GM19372 (cell line): ENCODE results near the gene ATP1A3.

ENCODE experiments used
- ATAC-seq: cut with Tn5 transposase; IDR thresholded peaks from one replicate; pipeline ENCODE4 v1.9.1; 2021; ENCODE audit warnings: mild to moderate bottlenecking, low read depth, moderate library complexity; ENCODE audit not compliant: unreplicated experiment

ATP1A3 gene

DNA sequence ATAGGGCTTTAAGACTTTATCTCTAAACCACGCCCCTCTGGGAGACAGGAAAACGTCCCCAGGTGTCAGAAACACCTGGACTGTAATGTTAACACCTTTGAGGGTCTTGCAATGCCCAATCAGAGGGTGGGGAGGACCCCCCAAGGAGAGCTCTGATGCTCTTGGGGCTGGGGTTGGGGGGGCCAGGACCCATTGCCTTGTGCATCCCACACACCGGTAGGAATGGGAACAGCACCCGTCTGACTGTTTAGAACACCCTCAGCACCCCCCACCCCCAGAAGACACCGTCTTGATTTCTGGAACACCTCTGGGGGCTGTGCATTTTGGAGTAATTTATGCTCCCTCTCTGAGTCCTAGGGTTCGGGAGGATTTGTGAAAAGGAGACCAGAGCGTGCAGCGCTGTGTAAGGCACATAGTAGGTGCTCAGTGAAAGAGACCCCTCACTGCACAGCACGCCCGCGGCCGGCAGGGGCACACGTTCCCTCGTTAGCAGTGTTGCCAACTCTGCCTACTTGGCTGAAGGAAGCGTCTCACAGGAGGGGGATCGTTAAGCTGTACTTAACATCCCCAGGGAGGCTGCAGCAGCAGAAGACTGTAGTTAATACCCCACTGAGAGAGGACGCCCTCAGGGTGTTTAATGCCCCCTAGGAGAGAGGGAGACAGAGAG lies 63.0 kb downstream of the ATP1A3 start:
- ATAC-seq, result no peak

DNA sequence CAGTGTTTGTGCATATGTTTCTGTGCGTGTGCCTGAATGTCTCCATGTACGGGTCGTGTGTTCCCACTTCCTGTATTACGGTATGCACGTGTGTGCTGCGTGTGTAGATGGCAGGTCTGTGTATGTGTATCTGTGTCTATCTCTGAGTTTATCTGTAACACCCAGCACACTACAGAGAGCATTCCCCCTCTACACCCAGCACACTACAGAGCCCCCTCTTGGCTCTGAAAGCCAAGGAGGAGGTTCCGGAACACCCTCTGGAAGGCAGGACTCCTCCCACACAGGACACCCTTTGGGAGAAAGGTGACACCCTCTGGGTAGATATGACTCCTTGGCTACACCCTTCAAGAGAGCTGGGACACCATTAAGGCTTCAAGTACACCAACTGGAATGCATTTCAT lies 63.7 kb downstream of the ATP1A3 start:
- no peak for ATAC-seq

DNA sequence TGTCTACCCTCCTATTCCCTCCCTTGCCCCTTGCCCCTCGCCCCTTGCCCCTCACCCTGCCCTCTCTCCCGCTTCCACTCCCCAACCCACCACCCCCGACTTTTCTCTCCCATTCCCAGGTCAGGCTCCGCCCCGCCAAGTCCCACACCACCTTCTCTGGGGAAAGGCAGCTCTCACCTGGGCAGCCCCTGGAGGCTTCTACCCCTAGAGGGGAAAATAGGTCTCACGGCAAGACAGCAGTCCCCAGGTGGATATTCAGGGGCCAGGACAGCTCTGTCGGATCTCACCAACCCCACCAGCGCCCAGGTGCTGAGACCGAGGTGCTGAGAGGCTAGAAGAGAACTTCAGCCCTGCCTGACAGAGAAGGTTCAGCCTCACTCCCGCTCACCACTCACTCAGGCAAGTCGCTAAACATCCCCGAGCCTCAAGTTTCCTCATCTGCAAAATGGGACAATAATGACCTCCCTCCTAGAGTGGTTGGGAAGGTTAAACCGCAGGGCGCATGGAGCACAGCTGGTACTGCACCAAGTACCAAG lies 64.4 kb downstream of the ATP1A3 start:
- ATAC-seq, result no peak

DNA sequence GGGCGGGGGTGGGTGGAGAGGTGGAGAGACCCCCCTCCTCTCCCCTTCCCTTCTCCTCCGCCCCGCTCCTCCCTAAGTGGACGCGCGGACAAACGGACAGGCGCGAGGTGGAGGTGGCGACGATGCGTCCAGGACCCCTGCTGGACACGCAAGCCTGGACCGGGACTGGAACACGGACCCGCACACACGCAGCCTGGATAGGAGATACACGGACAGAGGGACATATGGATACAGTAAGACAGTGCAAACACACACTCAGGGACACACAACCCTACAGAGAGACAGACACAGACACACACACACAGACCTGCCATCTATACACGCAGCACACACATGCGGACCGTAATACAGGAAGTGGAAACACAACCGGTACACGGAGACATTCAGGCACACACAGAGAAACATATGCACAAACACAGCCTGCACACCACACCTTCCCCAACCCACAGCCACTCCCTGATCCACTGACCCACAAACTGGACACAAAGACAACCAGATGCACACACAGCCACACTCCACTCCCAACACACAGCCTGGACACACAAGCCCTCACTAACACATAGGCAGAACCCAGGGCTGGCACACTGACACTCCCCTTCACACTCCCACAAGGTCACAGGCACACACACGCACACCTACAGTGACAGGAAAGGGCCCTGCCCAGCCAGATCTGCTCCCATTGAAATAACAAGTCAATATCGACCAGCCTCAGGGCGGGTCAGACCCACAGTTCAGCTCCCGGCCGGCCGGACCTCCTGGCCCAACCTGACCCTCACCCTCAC lies 65.1 kb downstream of the ATP1A3 start:
- no peak for ATAC-seq

DNA sequence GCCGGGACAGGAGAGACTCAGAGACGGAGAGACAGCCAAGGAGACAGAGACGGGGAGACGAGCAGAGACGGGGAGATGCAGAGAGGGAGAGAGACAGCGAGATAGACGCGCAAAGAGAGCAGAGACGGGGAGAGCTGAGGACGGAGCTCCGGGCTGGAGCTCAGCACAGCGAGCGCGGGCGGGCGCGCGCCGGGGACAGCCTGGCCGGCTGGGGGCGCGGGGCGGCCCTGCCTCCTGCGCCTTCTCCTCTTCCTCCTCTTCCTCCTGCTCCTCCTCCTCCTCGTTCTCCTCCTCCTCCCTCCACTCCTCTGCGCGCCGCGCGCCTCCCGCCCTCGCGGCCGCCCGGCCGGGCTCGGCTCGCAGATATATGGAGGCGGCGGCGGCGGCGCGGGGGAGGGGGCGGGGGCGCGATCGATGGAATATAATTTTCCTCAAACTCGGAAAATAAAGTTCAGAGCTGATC lies 65.8 kb downstream of the ATP1A3 start, which contains the start of gene ERFL:
Gene ERFL (minus strand): TSS at position 229 of the 463 bp plus-strand sequence. CDS start 15,530 bp downstream, outside the sequence.
- no peak for ATAC-seq

DNA sequence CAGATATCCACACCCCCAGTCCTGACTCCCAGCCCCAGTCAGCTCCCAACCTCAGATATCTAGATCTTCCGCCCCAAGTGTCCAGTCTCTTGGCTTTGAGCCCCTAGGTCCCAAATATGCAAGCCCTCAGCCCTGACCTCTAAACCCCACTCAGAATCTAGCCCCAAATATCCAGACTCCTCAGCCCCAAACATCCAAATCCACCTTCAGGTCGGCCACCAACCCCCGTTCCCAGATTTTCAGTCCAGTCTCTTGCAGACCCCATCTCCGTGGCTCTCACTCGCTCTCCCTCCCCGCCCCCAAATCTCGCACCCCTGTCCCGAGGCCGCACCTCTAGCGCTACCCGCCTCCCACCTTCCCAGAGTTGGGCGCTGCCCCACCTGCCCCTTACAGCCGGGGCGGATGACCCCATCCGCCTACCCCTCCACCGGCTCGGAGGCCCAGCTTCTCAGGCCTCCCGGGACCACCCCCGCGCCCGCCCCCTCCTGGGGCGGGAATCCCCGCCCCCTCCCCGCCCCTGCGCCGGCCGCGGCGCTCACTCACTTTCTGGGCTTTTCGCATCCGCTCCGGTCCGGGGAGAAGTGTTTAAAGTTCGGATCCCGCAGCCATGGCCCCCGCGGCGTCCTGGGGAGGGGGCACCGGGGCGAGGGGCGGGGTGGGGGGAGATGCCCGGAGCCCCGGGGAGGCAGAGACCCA lies 66.4 kb downstream of the ATP1A3 start:
- no peak for ATAC-seq

DNA sequence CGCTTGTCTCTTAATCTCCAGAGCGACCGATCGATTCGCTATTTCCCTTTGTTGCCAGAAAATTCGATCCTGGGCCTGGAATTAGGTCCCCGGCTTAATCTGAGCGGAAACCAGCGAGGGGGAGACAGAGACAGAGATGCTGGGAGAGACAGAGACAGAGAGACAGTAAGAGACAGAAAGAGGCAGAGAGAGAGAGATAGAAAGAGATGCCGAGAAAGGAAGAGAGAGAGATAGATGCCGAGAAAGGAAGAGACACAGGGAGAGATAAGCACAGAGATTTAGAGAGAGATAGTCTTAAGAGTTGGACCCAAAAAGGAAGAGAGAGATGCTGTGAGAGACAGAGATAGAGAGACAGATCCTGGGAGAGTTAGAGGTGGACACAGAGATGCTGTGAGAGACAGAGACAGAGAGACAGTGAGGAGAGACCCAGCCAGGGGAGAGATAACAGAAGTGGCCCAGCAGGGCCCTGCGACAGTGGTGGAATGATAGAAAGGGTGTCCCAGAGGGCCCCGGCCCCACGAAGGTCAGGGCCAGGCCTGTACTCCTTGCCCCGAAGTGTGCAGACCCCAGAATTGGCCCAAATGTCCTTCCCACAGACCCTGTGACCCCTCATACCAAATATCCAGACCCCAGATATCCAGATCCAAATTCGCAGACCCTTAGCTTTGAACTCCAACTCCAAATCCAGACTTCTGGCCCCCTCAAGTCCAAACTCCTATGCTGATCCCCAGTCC lies 67.1 kb downstream of the ATP1A3 start:
- ATAC-seq, result no peak

DNA sequence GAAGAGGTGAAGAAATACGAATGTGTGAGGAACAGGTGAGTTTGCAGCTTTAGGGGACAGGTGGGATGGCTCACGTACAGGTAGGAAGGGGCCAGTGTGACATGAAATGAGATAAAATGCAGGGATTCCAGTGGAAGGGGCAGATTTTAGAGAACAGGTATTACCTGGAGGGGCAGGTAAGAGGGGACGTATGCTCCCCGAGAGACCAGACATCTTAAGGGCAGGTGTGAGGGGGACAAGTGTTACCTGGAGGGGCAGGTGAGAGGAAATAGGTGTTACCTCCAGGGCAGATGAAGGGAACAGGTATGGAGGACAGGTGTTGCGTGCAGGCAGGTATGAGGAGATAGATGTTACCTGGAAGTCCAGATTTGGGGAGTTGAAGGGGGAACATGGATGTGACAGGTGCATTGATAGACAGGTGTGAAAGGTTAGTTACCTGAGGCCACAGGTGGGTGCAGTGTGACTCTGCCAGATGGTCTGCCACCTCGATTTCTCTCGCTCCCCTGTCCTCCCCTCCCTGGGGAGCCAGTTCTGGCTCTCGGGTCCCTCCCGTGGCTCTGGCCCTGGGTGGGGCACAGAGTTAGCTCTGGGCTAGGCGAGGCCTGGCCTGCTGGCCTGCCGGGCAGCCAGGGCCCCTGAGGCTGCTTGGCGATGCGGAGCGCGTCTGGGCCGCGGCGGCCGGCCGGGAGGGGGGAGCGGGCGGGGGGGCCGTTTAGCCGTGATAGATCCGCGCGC lies 67.8 kb downstream of the ATP1A3 start:
- ATAC-seq, result no peak

DNA sequence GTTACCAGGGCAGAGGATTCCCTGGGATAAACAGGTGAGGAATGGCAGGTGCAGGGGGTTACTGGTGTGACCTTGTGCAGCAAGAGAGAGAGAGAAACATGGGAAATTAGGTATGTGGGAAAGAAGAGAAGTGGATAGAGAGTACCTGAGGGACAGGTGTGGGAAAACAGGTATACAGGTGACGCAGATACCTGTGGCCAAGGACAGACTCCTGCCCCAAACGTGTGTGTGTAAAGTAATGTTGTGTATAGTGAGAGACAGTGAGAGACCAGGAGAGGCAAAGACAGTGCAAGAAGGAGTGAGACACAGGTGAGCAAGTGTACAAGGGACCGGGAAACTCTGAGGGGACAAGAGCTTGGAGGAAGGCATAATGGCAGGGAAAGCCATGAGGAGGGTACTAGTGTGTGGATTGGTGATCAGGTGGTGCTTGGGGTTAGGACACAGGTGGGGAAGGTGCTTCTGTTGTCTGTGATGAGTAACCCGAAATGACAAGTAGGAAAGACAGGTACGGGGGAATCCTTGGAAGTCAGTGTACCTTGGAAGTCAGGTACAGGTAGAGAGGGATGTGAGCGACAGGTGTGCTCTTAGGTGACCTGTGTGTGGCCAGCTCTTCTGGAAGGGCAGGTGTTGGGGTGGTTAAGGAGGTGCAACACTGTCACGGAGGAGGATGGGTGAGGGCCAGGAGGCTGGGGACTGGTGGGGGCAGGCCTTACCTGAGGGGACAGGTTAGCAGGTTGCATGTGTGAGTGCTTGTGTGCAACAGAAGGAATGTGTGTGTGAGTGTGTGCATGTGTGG lies 68.6 kb downstream of the ATP1A3 start:
- ATAC-seq, result no peak

DNA sequence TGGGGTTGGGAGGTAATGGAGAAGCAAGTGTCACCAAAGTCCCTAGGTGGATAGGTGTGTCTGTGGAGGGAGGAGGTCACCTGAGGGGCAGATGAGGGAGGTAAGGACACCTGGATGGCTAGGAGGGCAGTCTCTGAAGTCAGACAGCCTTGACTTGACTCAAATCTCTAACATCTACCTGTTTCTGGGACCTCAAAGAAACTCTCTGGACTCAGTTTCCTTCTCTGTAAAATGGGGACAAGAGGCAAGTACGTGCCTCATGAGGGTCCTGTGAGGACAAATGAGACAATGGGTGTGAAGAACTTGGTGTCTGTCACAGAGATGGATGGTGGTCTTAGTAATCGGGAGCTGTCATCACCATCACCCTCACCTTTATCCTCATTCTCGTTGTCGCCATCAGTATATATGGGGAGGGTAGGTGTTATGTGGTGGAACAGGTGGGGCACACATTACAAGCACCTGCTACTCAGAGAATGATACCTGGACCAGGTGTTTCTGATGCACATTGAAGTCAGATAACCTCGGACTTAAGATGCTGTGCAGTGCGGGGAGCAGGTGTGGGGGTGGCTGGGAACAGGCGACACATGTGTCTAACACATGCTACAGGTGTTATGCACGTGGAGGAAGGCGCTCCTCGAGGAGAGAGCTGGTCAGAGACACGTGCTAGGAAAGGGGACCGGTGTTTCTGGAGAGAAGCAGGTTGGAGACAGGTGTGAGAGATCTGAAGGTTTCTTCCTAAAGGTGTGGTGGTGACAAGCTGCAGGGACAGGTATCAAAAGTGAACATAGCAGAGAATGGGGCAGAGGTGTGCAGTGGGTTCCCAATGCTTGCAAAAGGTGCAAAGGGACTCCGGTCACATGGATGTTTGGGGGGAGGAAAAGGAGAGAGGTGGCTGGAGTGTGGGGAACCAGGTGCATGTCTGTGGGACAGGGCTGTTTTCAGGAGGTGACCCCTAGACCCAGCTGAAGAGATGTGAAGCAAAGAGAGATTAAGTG lies 69.6 kb downstream of the ATP1A3 start:
- no peak for ATAC-seq

DNA sequence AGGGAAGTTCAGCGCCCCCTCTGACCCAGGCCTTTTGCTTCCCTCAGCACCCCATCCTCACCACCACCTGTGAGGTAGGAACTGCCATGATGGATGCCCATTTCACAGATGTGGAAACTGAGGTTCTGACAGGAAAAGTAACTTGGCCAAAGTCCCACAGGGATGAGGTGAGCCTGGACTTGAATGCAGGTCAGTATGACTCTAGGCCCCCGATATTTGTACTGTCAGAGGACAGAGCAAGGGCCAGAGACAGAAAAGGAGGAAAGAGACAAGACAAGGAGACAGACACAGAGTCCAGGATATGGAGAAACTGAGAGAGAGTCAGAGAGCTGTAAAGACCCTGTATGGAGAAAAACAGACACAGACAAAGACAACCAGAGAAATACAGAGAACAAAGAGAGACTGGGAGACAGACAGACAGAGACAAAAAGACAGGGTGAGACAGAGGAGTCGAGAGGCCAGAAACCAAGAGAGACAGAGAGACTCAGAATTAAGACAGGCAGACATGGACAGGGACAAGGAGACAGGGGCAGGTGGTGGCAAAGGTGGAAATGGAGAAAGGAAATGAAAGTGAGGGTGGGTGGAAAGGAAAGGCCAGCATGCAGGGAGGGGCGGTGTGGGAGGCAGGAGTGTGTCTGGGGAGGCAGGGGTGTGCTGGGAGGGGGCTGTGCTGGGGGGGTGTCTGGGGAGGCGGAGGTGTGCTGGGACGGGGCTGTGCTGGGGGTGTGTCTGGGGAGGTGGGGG lies 70.8 kb downstream of the ATP1A3 start:
- no peak for ATAC-seq

DNA sequence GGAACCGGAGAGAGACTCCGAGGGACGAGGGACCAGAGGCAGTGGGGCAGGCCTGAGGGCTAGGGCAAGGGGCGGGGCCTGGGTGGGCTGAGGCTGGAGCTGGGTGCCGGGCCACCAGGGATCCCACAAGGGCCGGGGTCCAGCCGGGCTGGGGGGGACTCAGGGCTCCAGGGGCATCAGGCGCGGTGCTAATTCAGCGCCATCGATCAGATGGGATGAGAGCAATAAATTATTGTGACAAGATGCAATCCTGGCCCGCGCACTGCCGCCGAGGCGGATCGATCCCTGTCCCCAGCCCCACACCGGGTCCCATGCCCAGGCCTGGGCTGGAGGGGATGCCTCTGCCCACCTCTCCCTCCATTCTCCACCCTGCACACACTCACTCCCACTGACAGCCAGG lies 71.4 kb downstream of the ATP1A3 start:
- ATAC-seq, result no peak

DNA sequence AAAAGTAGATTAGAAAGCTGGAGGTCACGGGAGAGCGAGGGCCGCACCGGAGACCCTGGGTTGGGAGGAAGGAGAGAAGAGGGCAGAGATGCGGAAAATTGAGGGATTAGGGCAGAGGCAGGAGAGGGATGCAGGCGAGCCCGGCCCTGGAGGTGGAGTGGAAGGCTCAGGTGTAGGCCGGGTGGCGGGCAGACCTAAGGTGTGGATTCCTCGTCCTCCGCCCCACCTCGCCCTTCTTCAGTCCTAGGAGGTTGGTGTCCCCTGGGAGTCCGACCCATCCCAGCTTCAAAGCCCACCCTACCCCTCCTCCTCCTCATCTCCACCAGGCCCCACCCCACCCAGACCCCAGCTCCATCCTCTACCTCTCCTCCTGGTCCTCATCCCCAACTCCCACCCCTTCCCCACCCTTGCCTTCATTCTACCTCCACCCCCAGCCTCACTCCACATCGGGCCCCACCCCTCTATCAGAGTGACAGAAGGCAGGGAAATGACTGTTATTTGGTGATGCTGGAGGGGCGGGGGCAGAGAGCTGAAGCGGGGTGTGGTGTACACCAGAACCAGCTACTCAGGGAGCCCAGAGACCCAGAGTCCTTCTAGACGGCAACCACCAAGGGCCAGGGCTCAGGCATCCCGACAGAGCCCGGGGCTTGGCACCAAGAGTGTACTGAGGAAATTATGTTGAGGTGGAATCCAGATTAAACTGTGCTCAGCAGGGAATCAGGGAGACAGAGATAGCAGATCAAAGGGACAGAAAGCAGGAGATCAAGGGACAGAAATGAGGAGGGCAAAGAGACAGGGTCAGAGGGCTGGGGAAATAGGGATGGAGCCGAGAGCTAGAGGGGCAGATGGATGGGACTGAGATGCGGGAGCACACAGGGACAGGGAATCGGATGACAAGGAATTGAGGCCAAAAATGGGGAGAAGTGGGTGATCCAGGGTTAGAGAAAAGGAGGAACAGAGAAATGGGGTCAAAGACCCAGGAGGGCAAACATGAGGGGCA lies 72.2 kb downstream of the ATP1A3 start:
- ATAC-seq, result no peak

DNA sequence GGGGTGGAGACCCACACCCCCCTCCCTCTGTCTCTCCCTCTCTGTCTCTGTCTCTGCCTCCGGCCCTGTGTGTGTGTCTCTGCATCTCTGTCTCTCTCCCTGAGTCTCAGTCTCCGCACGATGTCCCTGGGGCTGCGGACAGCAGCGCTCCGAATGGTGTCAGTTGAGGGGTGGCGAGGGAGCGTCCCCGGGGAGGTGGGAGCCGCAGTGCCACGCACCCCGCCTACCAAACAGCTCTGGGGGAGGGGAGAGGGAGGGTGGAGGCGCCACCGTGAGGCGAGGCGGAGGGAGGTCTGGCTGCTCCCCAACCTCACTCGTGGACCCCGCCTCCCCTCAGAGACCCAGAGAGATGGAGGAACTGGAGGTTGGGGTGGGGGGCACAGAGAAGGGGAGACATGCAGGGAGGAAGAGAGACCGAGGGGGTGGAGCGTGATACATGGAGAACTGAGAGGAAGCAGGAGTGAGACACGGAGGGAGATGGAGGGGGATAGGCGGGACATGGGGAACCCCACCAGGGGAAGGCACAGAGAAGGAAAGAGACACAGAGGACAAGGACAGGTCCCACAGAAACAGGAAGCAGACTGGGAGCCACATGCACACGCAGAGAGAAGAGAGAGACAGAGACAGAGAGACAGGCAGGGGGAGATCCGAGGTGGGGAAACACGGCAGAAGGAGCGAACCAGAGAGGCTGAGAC lies 73.0 kb downstream of the ATP1A3 start:
- no peak for ATAC-seq

DNA sequence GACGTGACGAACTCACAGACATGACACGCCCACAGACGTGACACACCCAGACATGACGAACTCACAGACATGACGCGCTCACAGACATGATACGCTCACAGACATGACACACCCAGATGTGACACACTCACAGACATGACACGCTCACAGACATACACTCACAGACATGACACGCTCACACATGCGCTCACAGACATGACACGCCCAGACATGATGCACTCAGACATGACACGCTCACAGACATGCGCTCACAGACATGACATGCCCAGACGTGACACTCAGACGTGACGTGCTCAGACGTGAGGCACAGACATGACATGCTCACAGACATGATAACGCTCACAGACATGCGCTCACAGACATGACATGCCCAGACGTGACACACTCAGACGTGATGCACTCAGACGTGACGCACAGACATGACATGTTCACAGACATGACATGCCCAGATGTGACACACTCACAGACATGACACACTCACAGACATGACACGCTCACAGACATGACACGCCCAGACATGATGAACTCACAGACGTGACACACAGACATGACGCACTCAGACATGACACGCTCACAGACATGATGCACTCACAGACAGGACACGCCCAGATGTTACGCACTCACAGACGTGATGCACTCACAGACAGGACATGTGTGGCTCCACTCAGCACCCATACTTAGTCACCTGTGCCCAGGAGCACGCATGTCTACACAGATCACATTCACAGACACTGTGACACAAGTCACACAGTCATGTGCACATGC lies 73.9 kb downstream of the ATP1A3 start:
- ATAC-seq, result no peak
